Measurements from ENCODE around the gene GABPB1.

The GABPB1 gene

DNA sequence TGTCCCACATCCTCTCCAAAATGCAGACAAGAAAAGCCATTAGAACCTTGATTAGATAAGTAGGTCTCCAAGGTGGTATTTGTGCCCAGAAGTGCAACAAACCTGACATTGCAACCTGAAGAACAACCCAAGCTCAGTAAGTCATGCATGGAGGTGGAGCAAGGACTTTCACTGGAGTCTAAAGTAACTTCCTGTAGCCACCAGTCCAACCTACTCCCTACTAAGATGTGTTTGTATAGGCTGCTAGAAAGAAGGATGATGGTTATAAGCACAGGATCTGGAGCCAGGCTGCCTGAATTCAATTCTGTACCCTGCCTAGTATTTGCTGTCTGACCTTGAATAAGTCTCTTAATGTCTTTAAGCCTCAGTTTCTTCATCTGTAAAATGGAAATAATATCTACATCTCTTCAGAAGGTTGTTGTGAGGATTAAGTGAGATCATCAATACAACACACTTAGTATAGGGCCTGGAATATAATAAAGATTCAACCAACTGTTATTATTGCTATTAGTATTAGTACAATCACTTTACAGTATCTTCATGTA lies 121.7 kb downstream of the GABPB1 start:
- no peak for TF ChIP-seq EZH2 (IDR thresholded peaks at IDR 0.05; ENCODE audit: borderline replicate concordance, low read length)
- no peak overlapping the region for H3K4me3 ChIP-seq (ENCODE audit: low read depth, low read length, poor library complexity, severe bottlenecking)
- no peaks in the 10 kb centered on the region for H3K27me3 ChIP-seq (ENCODE audit: insufficient read depth, low read length)
- no peaks in the 10 kb centered on the region for H3F3A ChIP-seq (ENCODE audit: insufficient read depth, low read length)
- H3K4me1 ChIP-seq (ENCODE audit: insufficient read depth, low read length, severe bottlenecking), result no peaks in the 10 kb centered on the region
- H3K4me2 ChIP-seq (ENCODE audit: low read length), result no peak overlapping the region
- no peak overlapping the region for H3K9ac ChIP-seq (ENCODE audit: low read length)
- H3K9me3 ChIP-seq (ENCODE audit: low read length), result no peaks in the 10 kb centered on the region
- no peak overlapping the region for H3K27ac ChIP-seq (ENCODE audit: low read depth, low read length, poor library complexity, severe bottlenecking)
- H2AFZ ChIP-seq (ENCODE audit: low read length), result no peak overlapping the region
- no peaks in the 10 kb centered on the region for H4K20me1 ChIP-seq (ENCODE audit: insufficient read depth, low read length)
- no peaks in the 10 kb centered on the region for H3K79me2 ChIP-seq (ENCODE audit: insufficient read depth, low read length)
- no peaks in the 10 kb centered on the region for H3K36me3 ChIP-seq (ENCODE audit: insufficient read depth, low read length)
- H3K9me2 ChIP-seq (ENCODE audit: low read depth, low read length), result no peaks in the 10 kb centered on the region

DNA sequence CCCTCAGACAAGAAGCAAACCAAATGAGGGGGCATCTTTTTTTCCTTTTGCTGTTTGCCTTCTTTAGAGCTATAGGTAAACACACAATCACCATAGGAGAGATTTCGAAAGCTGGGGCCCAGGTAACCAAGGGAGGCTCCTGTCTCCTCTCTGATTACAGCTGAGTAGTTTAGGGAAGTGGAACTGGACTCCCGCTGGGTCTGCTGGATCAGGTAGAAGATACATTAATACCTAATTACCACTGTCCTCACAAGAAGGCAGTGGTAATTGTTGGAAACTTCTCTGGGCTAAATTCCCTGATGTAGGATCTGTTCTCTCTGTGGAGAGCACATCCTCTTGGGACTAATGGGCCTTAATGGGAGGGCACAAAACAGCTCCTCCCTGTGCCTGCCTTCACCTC lies 122.2 kb downstream of the GABPB1 start:
- Histone ChIP-seq H3K9ac (ENCODE audit: low read length) (no peak overlapping the region), H3K4me1 (ENCODE audit: insufficient read depth, low read length, severe bottlenecking) (no peaks in the 10 kb centered on the region), H4K20me1 (ENCODE audit: insufficient read depth, low read length) (no peaks in the 10 kb centered on the region), H3F3A (ENCODE audit: insufficient read depth, low read length) (no peaks in the 10 kb centered on the region), H3K9me2 (ENCODE audit: low read depth, low read length) (no peaks in the 10 kb centered on the region), H3K79me2 (ENCODE audit: insufficient read depth, low read length) (no peaks in the 10 kb centered on the region), H2AFZ (ENCODE audit: low read length) (no peak overlapping the region), H3K27me3 (ENCODE audit: insufficient read depth, low read length) (no peaks in the 10 kb centered on the region), H3K4me3 (ENCODE audit: low read depth, low read length, poor library complexity, severe bottlenecking) (no peak overlapping the region), H3K36me3 (ENCODE audit: insufficient read depth, low read length) (no peaks in the 10 kb centered on the region), H3K27ac (ENCODE audit: low read depth, low read length, poor library complexity, severe bottlenecking) (no peak overlapping the region), H3K9me3 (ENCODE audit: low read length) (no peaks in the 10 kb centered on the region), H3K4me2 (ENCODE audit: low read length) (no peak overlapping the region)
- TF ChIP-seq, protein P1, sequence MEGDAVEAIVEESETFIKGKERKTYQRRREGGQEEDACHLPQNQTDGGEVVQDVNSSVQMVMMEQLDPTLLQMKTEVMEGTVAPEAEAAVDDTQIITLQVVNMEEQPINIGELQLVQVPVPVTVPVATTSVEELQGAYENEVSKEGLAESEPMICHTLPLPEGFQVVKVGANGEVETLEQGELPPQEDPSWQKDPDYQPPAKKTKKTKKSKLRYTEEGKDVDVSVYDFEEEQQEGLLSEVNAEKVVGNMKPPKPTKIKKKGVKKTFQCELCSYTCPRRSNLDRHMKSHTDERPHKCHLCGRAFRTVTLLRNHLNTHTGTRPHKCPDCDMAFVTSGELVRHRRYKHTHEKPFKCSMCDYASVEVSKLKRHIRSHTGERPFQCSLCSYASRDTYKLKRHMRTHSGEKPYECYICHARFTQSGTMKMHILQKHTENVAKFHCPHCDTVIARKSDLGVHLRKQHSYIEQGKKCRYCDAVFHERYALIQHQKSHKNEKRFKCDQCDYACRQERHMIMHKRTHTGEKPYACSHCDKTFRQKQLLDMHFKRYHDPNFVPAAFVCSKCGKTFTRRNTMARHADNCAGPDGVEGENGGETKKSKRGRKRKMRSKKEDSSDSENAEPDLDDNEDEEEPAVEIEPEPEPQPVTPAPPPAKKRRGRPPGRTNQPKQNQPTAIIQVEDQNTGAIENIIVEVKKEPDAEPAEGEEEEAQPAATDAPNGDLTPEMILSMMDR (IDR thresholded peaks at IDR 0.05; ENCODE audit: low read length), result no peak
- TF ChIP-seq EZH2 (IDR thresholded peaks at IDR 0.05; ENCODE audit: borderline replicate concordance, low read length), result no peak

DNA sequence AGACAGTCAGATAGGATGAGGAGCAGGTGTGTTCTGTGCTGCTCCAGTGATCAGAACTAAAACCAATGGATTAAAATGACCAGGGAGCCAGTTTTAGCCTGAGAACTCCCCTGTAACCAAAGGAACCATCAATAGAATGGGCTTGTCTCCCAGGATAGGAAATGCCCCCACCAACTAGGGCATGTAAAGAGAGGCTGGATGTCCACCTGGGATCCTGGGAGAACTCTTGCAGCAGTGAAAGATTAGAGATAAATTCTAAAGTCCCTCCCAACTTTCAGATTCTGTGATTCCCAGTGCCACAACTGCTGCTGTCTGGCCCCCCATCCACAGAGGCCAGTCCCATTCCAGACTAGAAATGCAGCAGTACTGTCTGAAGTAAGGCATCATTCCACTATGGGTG lies 123.2 kb downstream of the GABPB1 start:
- TF ChIP-seq, protein P1 (IDR thresholded peaks at IDR 0.05; ENCODE audit: low read length), result no peak
- TF ChIP-seq EZH2 (IDR thresholded peaks at IDR 0.05; ENCODE audit: borderline replicate concordance, low read length), result no peak

DNA sequence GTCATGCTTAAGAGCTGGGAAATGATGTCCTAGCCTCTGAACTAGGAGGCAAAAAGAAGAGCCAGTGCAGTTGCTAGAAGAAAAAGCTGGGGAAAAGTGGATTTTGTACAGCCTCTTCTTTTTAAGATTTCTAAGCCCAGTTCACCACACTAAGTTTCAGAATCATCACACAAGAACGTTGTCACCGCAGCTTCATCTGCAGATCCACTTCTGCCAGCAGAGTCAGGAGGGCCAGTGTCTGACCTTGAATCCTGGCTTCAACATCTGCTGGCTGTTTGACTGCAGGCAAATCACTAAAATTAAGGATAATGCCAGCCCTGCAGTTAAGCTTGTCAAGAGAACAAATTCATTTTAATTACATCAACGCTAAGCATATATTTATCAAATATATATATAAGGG lies 125.7 kb downstream of the GABPB1 start:
- no peaks in the 10 kb centered on the region for H4K20me1 ChIP-seq (ENCODE audit: insufficient read depth, low read length)
- H3K9ac ChIP-seq (ENCODE audit: low read length), result no peak overlapping the region

More for the DNA sequence above, 123.2 kb downstream of the GABPB1 start:
- Histone ChIP-seq H3K4me1 (ENCODE audit: insufficient read depth, low read length, severe bottlenecking) (no peaks in the 10 kb centered on the region), H3K9me3 (ENCODE audit: low read length) (no peaks in the 10 kb centered on the region), H2AFZ (ENCODE audit: low read length) (no peak overlapping the region), H3K4me3 (ENCODE audit: low read depth, low read length, poor library complexity, severe bottlenecking) (no peak overlapping the region), H4K20me1 (ENCODE audit: insufficient read depth, low read length) (no peaks in the 10 kb centered on the region), H3K9ac (ENCODE audit: low read length) (no peak overlapping the region), H3K27me3 (ENCODE audit: insufficient read depth, low read length) (no peaks in the 10 kb centered on the region), H3K27ac (ENCODE audit: low read depth, low read length, poor library complexity, severe bottlenecking) (no peak overlapping the region), H3K79me2 (ENCODE audit: insufficient read depth, low read length) (no peaks in the 10 kb centered on the region), H3K36me3 (ENCODE audit: insufficient read depth, low read length) (no peaks in the 10 kb centered on the region), H3F3A (ENCODE audit: insufficient read depth, low read length) (no peaks in the 10 kb centered on the region), H3K9me2 (ENCODE audit: low read depth, low read length) (no peaks in the 10 kb centered on the region), H3K4me2 (ENCODE audit: low read length) (no peak overlapping the region)

More for the DNA sequence above, 125.7 kb downstream of the GABPB1 start:
- Histone ChIP-seq H2AFZ (ENCODE audit: low read length) (no peak overlapping the region), H3K9me2 (ENCODE audit: low read depth, low read length) (no peaks in the 10 kb centered on the region), H3K4me1 (ENCODE audit: insufficient read depth, low read length, severe bottlenecking) (no peaks in the 10 kb centered on the region), H3K27ac (ENCODE audit: low read depth, low read length, poor library complexity, severe bottlenecking) (no peak overlapping the region), H3K27me3 (ENCODE audit: insufficient read depth, low read length) (no peaks in the 10 kb centered on the region), H3K4me3 (ENCODE audit: low read depth, low read length, poor library complexity, severe bottlenecking) (no peak overlapping the region), H3K4me2 (ENCODE audit: low read length) (no peak overlapping the region), H3F3A (ENCODE audit: insufficient read depth, low read length) (no peaks in the 10 kb centered on the region), H3K9me3 (ENCODE audit: low read length) (no peaks in the 10 kb centered on the region), H3K79me2 (ENCODE audit: insufficient read depth, low read length) (no peaks in the 10 kb centered on the region), H3K36me3 (ENCODE audit: insufficient read depth, low read length) (no peaks in the 10 kb centered on the region)
- TF ChIP-seq EZH2 (IDR thresholded peaks at IDR 0.05; ENCODE audit: borderline replicate concordance, low read length), result no peak
- TF ChIP-seq, protein P1 (IDR thresholded peaks at IDR 0.05; ENCODE audit: low read length), result no peak
